ENCODE results near the gene CHD9. TPM values are rescaled to one million over a fixed set of nuclear protein-coding genes. Genes with fewer than 3 reads are reported as not detected.

CHD9 gene
- polyA plus RNA-seq, 3 donors, result 15.8 to 26.1 (median 22.5) TPM

- H3K36me3 Mint-ChIP-seq, result peaks cover 81 to 85% of the 10 kb centered on the region in 2 donors
- no peak for DNase-seq
- no peak for TF ChIP-seq CTCF (IDR thresholded peaks at IDR 0.05)
- Histone ChIP-seq H3K4me3 (replicated peaks in 1 of 3; ENCODE audit: low read depth in 2 of 3, low read length in 3 of 3) (no peak overlapping the region), H3K4me2 (replicated peaks; ENCODE audit: extremely low read depth, low read length, poor library complexity, severe bottlenecking) (no peak overlapping the region), H3K79me2 (ENCODE audit: insufficient read depth, low read length) (no peaks in the 10 kb centered on the region), H3K9ac (ENCODE audit: insufficient read depth, low read length, poor library complexity, severe bottlenecking) (no peak overlapping the region), H3K27me3 (ENCODE audit: control insufficient read depth in 2 of 2, insufficient read depth in 2 of 2, low read length in 2 of 2) (no peaks in the 10 kb centered on the region), H3K36me3 (replicated peaks in 1 of 2; ENCODE audit: control insufficient read depth in 1 of 2, insufficient read depth in 2 of 2, low read length in 2 of 2) (peaks cover 98% of the 10 kb centered on the region in 2 donors), H4K20me1 (ENCODE audit: insufficient read depth, low read length) (peaks cover 6% of the 10 kb centered on the region), H3K9me3 (replicated peaks in 1 of 2; ENCODE audit: control insufficient read depth in 1 of 2, insufficient read depth in 1 of 2, low read length in 2 of 2) (no peaks in the 10 kb centered on the region), H3K27ac (ENCODE audit: low read depth in 1 of 2, low read length in 2 of 2) (peak overlapping the region in 1 of 2 donors; percentile 20), H3K4me1 (ENCODE audit: control insufficient read depth in 1 of 2, insufficient read depth in 2 of 2, low read length in 2 of 2) (no peaks in the 10 kb centered on the region), H2AFZ (ENCODE audit: insufficient read depth, low read depth, low read length, poor library complexity, severe bottlenecking) (no peak overlapping the region)
- H3K4me3 Mint-ChIP-seq, result no peak overlapping the region
- intact Hi-C loops (cut with micrococcal nuclease), result no loop called here
- 100% methylated on average over 1 of the region's 3 CpGs for WGBS (ENCODE audit: insufficient coverage)
- H3K27ac Mint-ChIP-seq, result peak overlapping the region in 3 of 7 donors; percentile 39 to 77 (median 48)
- no peaks in the 10 kb centered on the region for H3K27me3 Mint-ChIP-seq (ENCODE audit: low read depth in 3 of 3)
- no peaks in the 10 kb centered on the region for H3K4me1 Mint-ChIP-seq
- H3K9me3 Mint-ChIP-seq, result no peaks in the 10 kb centered on the region
These were observed 178.2 kb downstream of the CHD9 start for GRCh38 chr16:53232826-53233529.

- Histone ChIP-seq H3K4me3 (replicated peaks in 1 of 3; ENCODE audit: low read depth in 2 of 3, low read length in 3 of 3) (no peak overlapping the region), H3K4me2 (replicated peaks; ENCODE audit: extremely low read depth, low read length, poor library complexity, severe bottlenecking) (no peak overlapping the region), H3K36me3 (replicated peaks in 1 of 2; ENCODE audit: control insufficient read depth in 1 of 2, insufficient read depth in 2 of 2, low read length in 2 of 2) (peaks cover 97 to 99% of the 10 kb centered on the region in 2 donors), H3K79me2 (ENCODE audit: insufficient read depth, low read length) (no peaks in the 10 kb centered on the region), H3K9ac (ENCODE audit: insufficient read depth, low read length, poor library complexity, severe bottlenecking) (no peak overlapping the region), H3K9me3 (replicated peaks in 1 of 2; ENCODE audit: control insufficient read depth in 1 of 2, insufficient read depth in 1 of 2, low read length in 2 of 2) (no peaks in the 10 kb centered on the region), H3K4me1 (ENCODE audit: control insufficient read depth in 1 of 2, insufficient read depth in 2 of 2, low read length in 2 of 2) (no peaks in the 10 kb centered on the region), H4K20me1 (ENCODE audit: insufficient read depth, low read length) (peaks cover 6% of the 10 kb centered on the region), H2AFZ (ENCODE audit: insufficient read depth, low read depth, low read length, poor library complexity, severe bottlenecking) (no peak overlapping the region), H3K27me3 (ENCODE audit: control insufficient read depth in 2 of 2, insufficient read depth in 2 of 2, low read length in 2 of 2) (no peaks in the 10 kb centered on the region), H3K27ac (ENCODE audit: low read depth in 1 of 2, low read length in 2 of 2) (no peak overlapping the region)
- no peaks in the 10 kb centered on the region for H3K27me3 Mint-ChIP-seq (ENCODE audit: low read depth in 3 of 3)
- no CpG with 5 or more reads among the region's 2 CpGs for WGBS (ENCODE audit: insufficient coverage)
- H3K4me1 Mint-ChIP-seq, result no peaks in the 10 kb centered on the region
- H3K27ac Mint-ChIP-seq, result peak overlapping the region in 1 of 7 donors; percentile 29
- DNase-seq, result no peak
- no peaks in the 10 kb centered on the region for H3K9me3 Mint-ChIP-seq
- H3K36me3 Mint-ChIP-seq, result peaks cover 84 to 87% of the 10 kb centered on the region in 2 donors
- intact Hi-C loops (cut with micrococcal nuclease), result no loop called here
- TF ChIP-seq CTCF (IDR thresholded peaks at IDR 0.05), result no peak
- no peak overlapping the region for H3K4me3 Mint-ChIP-seq
These were observed 180.0 kb downstream of the CHD9 start for GRCh38 chr16:53234836-53235235.
